NCI-H2029 treated with DMSO at 0.1 percent for 48 hours (cell line): ENCODE data around the gene WBP1.
"Not testable (repeated sequence)": the region's sequence is repeated elsewhere in the genome, so short reads cannot be mapped to it uniquely, and the experiment has no call there.

Experiments
- DNase-seq: peaks from one replicate; lab custom pipeline; 2025; lab: John Stamatoyannopoulos, UW

The WBP1 gene

GRCh38 chr2:74454654-74455511 is 3.4 kb upstream of the WBP1 start, which contains the start of gene INO80B:
INO80B (plus strand) TSS chr2:74455087; CDS start chr2:74455117, 30 bp downstream.
- DNase-seq = peak; percentile 88

GRCh38 chr2:74457129-74457548 is 1.1 kb upstream of the WBP1 start:
- no peak for DNase-seq

DNA sequence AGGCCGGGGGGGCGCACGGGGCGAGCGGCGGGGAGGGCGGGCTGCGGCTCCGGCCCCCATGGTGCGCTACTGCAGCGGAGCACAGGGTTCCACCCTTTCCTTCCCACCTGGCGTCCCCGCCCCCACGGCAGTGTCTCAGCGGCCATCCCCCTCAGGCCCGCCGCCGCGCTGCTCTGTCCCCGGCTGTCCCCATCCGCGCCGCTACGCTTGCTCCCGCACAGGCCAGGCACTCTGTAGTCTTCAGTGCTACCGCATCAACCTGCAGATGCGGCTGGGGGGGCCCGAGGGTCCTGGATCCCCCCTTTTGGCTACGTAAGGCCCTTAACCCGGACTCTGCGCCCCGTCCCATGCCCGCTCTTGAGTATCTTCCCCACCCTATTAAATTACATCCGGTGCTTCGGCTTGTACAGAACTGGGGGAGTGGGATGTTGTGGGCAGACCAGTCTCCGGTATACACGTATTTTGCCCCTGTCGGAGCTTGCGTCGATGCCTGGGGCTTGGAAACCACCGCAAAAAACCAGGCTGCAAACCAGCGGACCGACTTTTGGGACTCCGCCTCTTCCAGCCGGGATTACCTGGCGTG is 598 bp upstream of the WBP1 start:
- peak; percentile 40 for DNase-seq

DNA sequence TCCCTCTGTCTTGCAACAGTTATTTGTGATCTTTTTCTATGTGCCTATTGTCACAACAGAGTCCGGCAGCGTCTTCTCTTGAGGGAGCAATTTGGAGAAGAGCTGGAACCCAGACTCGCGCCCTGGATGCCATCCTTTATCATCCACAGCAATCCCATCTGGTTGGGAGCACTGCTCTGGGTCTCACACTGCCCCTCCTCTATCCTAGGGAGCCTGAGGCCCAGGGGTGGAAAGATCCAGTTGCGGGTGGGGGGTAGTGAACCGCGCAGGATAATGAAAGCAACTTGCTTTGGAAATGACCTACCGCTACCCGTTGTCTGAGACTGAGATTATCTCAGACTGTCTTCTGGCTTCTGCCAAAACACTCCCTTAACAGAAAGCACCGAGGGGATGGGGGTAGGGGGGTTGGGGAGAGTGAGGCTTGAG is 713 bp downstream of the WBP1 start:
- no peak for DNase-seq

GRCh38 chr2:74459503-74460118 is 1.4 kb downstream of the WBP1 start:
- DNase-seq = not testable (repeated sequence)

- DNase-seq = not testable (repeated sequence)
Measured at GRCh38 chr2:74460187-74460586, 1.9 kb downstream of the WBP1 start.

GRCh38 chr2:74461187-74462053 is 3.2 kb downstream of the WBP1 start:
- no peak for DNase-seq

GRCh38 chr2:74462054-74462785 is 4.0 kb downstream of the WBP1 start:
- no peak for DNase-seq

GRCh38 chr2:74462786-74463105 is 4.5 kb downstream of the WBP1 start:
- no peak for DNase-seq

- DNase-seq = no peak
Measured at GRCh38 chr2:74464406-74464805, 6.2 kb downstream of the WBP1 start.

DNA sequence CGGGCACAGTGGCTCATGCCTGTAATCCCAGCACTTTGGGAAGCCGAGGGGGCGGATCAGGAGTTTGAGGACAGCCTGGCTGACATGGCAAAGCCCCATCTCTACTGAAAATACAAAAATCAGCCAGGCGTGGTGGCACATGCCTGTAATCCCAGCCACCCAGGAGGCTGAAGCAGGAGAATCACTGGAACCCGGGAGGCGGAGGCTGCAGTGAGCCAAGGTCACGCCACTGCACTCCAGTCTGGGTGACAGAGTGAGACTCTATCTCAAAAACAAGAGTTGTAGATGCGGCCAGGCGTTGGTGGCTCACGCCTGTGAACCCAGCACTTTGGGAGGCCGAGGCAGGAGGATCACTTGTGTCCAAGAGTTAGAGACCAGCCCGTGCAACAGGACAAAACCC is 12.5 kb downstream of the WBP1 start:
- DNase-seq = not testable (repeated sequence)

- no peak for DNase-seq
Measured at GRCh38 chr2:74471332-74472065, 13.3 kb downstream of the WBP1 start.

GRCh38 chr2:74472086-74472944 is 14.1 kb downstream of the WBP1 start, which contains the start of gene MRPL53:
MRPL53 (minus strand) TSS chr2:74472680; CDS start chr2:74472660, 20 bp downstream.
- peak; percentile 67 for DNase-seq

DNA sequence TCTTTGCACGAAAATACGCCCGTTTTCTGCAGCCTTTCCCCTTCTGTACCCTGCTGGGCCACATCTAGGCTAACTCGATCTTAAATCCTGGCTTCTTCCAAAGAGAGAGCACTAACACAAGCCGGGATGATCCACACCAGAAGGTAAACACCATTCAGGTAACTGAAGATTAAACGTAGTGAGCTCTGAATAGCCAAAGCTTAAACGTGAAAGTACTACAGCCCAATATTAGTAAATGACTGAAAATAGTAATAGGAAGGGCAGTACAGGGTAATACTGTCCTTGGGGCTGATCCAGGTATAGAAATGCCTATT is 14.7 kb downstream of the WBP1 start:
- no peak for DNase-seq

- DNase-seq = no peak
Measured at GRCh38 chr2:74474481-74474880, 16.2 kb downstream of the WBP1 start.

DNA sequence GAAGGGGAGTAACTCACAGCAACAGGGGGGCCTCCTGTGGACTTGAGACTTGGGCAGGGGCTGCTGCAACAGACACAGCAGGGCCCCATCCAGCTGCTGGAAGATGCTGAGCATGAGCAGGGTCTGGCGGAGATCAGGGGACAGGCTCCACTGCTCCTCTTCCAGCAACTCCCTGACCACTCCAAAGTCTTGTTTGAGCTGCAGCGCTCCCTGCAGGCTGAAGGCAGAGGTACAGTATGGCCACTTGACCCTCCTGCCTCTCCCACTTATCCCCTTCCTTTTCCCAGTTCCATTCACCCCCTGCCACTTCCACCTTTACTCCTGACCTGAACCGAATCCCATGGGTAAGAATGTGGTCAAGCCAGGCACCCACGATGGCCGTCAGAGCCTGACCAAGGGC is 16.7 kb downstream of the WBP1 start:
- no peak for DNase-seq

DNA sequence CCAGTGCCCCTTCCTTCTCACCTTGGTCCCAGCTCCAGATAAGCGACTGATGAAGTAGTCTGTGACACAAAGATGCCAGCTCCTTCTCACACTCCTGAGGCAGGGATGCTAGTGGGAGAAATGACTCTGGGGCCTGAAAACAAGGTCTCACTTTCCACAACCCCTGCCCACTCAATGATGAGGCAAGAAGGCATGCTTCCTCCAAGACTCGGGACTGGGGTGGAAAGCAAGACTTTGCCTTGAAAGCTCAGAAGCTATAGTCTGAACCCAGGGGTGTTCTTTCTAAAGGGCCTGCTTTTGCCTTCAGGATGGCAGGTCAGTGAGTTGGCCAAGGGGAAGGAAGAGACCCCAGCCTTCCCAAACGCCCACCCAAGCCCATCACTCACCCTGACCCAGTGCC is 23.2 kb downstream of the WBP1 start:
- DNase-seq = no peak

GRCh38 chr2:74481961-74482800 is 23.9 kb downstream of the WBP1 start:
- DNase-seq = no peak
